ENCODE results near the gene ZDHHC13. TPM values are rescaled to one million over a fixed set of nuclear protein-coding genes. Genes with fewer than 3 reads are reported as not detected.

ZDHHC13 gene
- total and polyA plus RNA-seq, 2 of the 8 experiments (the other 6 are each of a cell fraction or from before 2014, with no cell fraction given), result 22.4 to 24.1 TPM

DNA sequence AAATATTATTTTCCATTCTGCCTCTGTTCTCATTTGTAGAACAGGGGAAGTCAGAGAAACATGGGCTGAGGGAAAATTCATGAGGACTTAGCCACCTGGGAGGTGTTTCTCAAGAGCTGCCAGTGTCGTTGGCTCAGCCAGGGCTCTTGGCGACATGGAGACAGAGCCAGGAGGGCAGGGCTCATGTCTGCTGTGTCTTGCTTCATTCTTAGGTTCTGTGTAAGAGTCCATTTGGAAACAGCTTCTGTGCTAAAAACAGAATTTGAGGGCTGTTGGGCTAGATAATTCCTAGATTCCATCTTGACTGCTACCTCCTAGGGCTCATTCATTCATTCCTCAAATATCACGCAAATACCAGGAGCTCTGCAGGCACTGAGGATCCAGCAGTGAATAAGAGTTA is 41.3 kb upstream of the ZDHHC13 start:
- no peak overlapping the region for H3K9ac ChIP-seq (replicated peaks in 1 of 4; ENCODE audit: extremely low read depth in 1 of 4, low read depth in 3 of 4, low read length in 3 of 4)
- no peak overlapping the region for H2AK5ac ChIP-seq (ENCODE audit: low read depth, low read length)
- CTCF ChIA-PET (ENCODE audit: partially characterized antibody), result interaction anchor here (0.8 to 3.5 kb wide), 18 partner anchors 8 to 478 kb away, joined by 3 to 34 read pairs (median 6); partner anchors contain the start of gene ZDHHC13
- no peak for TF ChIP-seq TAF7 (optimal IDR thresholded peaks at IDR 0.05; ENCODE audit: borderline replicate concordance, low read depth, low read length)
- TF ChIP-seq SUZ12 (IDR thresholded peaks at IDR 0.05; ENCODE audit: low read length), result no peak
- no peak for TF ChIP-seq POLR2AphosphoS5 (IDR thresholded peaks at IDR 0.05; ENCODE audit: low read depth, low read length)
- no peak for TF ChIP-seq RNF2 (IDR thresholded peaks at IDR 0.05; ENCODE audit: borderline replicate concordance, low read depth, low read length, missing control alignments, poor library complexity, severe bottlenecking)
- no peak for TF ChIP-seq SP1 (IDR thresholded peaks at IDR 0.05; ENCODE audit: low read depth, low read length)
- TF ChIP-seq, protein P1, sequence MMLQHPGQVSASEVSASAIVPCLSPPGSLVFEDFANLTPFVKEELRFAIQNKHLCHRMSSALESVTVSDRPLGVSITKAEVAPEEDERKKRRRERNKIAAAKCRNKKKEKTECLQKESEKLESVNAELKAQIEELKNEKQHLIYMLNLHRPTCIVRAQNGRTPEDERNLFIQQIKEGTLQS (IDR thresholded peaks at IDR 0.05; ENCODE audit: insufficient read depth, low read depth, low read length), result no peak
- no peak for TF ChIP-seq RXRA (IDR thresholded peaks at IDR 0.05; ENCODE audit: insufficient read depth, low read depth, low read length)
- no peak overlapping the region for H4K8ac ChIP-seq (ENCODE audit: extremely low read depth, insufficient read depth, low read length)
- no peaks in the 10 kb centered on the region for H3K23me2 ChIP-seq (ENCODE audit: low read depth, low read length)
- FAIRE-seq (no peak), DNase-seq (ENCODE audit: low read depth in 1 of 2, low spot score in 2 of 2) (no peak)
- no peak overlapping the region for H3K18ac ChIP-seq (ENCODE audit: extremely low read depth, low read length)
- no peak overlapping the region for H2BK20ac ChIP-seq (ENCODE audit: low read length)
- no peak overlapping the region for H4K91ac ChIP-seq (replicated peaks; ENCODE audit: insufficient read length, low read length)
- H3K9me3 ChIP-seq (ENCODE audit: insufficient read depth in 2 of 2, low read depth in 1 of 2, low read length in 1 of 2), result no peaks in the 10 kb centered on the region
- H3K27ac ChIP-seq (ENCODE audit: low read depth, low read length), result no peak overlapping the region
- H3K79me1 ChIP-seq (ENCODE audit: low read depth, low read length), result no peaks in the 10 kb centered on the region
- no peaks in the 10 kb centered on the region for H3K27me3 ChIP-seq (replicated peaks in 1 of 4; ENCODE audit: control insufficient read depth in 3 of 4, extremely low read depth in 1 of 4, insufficient read depth in 3 of 4, low read length in 3 of 4)
- no peak overlapping the region; the same call in 1 of the 2 replicates for H2BK15ac ChIP-seq (ENCODE audit: low read length)
- no peak overlapping the region for H2AFZ ChIP-seq (ENCODE audit: low read length)
- no peak overlapping the region for H2BK120ac ChIP-seq (replicated peaks; ENCODE audit: low read depth, low read length)
- no peaks in the 10 kb centered on the region for H4K20me1 ChIP-seq (replicated peaks in 1 of 2; ENCODE audit: control insufficient read depth in 1 of 2, insufficient read depth in 2 of 2, low read length in 2 of 2)
- H3K4me2 ChIP-seq (ENCODE audit: insufficient read depth in 1 of 2, low read depth in 2 of 2, low read length in 2 of 2), result no peak overlapping the region
- no peaks in the 10 kb centered on the region for H3K36me3 ChIP-seq (ENCODE audit: control insufficient read depth in 2 of 4, insufficient read depth in 4 of 4, low read length in 3 of 4)
- H3K14ac ChIP-seq (ENCODE audit: insufficient read length), result no peak overlapping the region
- H3K79me2 ChIP-seq (ENCODE audit: control insufficient read depth in 1 of 2, insufficient read depth in 2 of 2, low read length in 2 of 2), result no peaks in the 10 kb centered on the region
- H2BK12ac ChIP-seq (ENCODE audit: low read depth, low read length), result no peak overlapping the region
- H2BK5ac ChIP-seq (ENCODE audit: low read depth, low read length), result no peak overlapping the region
- H3K4me1 ChIP-seq (replicated peaks in 1 of 4; ENCODE audit: control insufficient read depth in 3 of 4, insufficient read depth in 4 of 4, low read length in 3 of 4), result peaks cover 2 to 8% (median 7%) of the 10 kb centered on the region in 4 experiments; a peak in 4 of 7 replicates
- H3K56ac ChIP-seq (replicated peaks; ENCODE audit: insufficient read length, low read depth, low read length), result no peak overlapping the region
- H3K23ac ChIP-seq (ENCODE audit: insufficient read length), result no peak overlapping the region
- H4K5ac ChIP-seq (ENCODE audit: insufficient read length, low read depth, low read length), result no peak overlapping the region
- no peak overlapping the region for H3K4ac ChIP-seq (replicated peaks; ENCODE audit: insufficient read length, low read depth, low read length)
- 85% methylated on average over 3 of the region's 3 CpGs; no CpG with 5 or more reads in 1 of the 2 experiments for WGBS, 2 experiments (ENCODE audit: extremely low coverage in 1 of 2, insufficient coverage in 1 of 2, insufficient read length in 1 of 2, insufficient replicate concordance in 2 of 2, low coverage in 1 of 2, low lambda C conversion rate in 2 of 2, missing lambda C conversion rate in 1 of 2)
- POLR2A ChIA-PET (ENCODE audit: partially characterized antibody), result interaction anchor here (0.7 to 1.3 kb wide), 2 partner anchors 165 to 485 kb away, joined by 3 to 4 read pairs; partner anchors contain the start of gene E2F8
- no peak overlapping the region for H3K4me3 ChIP-seq (ENCODE audit: extremely low read depth in 1 of 4, insufficient read depth in 2 of 4, low read depth in 3 of 4, low read length in 4 of 4)
